Peyer's patch (tissue), 4 donors: ENCODE results near the gene HDAC9.

ENCODE experiments used
- POLR2A ChIP-seq, 2 donors: fragments of 450-650 bp; IDR thresholded peaks; one replicate each; pipeline ENCODE4 v1.5.1; 2017; ENCODE audit warnings: antibody characterized with exemption in 2 of 2, mild to moderate bottlenecking in 2 of 2, moderate library complexity in 2 of 2
- TF ChIP-seq, protein P1 (sequence below), 6 experiments: fragments of 450-650 bp in 4 of 6; fragments of 200-600 bp in 2 of 6; sonication (generic) in 1 of 6; IDR thresholded peaks; one replicate each; pipeline ENCODE4 v1.5.1; 2017 to 2019; ENCODE audit warnings: antibody characterized with exemption in 6 of 6, mild to moderate bottlenecking in 3 of 6, moderate library complexity in 1 of 6

DNA sequence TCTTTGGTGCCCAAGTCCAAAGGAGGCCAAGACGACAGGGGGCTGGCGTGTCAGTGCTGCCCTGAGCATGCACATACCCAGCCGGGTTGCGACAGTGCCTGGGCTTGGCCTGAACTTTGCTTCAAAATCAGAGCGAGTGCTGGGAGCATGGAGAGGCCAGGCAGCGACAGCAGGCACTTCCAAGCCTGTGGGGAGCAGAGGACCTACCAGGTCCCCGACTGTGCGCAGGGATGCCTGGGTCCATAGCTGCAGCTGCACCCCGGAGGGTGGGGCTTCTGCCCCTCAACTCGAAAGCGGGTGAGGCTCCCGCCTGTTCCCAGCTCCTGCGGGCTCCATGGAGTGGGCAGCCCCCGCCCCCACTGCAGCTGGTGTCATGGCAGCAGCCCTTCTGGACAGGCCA is 79.1 kb downstream of the HDAC9 start:
- TF ChIP-seq POLR2A (IDR thresholded peaks at IDR 0.05) = no peak
- TF ChIP-seq, protein P1, sequence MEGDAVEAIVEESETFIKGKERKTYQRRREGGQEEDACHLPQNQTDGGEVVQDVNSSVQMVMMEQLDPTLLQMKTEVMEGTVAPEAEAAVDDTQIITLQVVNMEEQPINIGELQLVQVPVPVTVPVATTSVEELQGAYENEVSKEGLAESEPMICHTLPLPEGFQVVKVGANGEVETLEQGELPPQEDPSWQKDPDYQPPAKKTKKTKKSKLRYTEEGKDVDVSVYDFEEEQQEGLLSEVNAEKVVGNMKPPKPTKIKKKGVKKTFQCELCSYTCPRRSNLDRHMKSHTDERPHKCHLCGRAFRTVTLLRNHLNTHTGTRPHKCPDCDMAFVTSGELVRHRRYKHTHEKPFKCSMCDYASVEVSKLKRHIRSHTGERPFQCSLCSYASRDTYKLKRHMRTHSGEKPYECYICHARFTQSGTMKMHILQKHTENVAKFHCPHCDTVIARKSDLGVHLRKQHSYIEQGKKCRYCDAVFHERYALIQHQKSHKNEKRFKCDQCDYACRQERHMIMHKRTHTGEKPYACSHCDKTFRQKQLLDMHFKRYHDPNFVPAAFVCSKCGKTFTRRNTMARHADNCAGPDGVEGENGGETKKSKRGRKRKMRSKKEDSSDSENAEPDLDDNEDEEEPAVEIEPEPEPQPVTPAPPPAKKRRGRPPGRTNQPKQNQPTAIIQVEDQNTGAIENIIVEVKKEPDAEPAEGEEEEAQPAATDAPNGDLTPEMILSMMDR (IDR thresholded peaks at IDR 0.05) = no peak
